IPS-NIHi7 (cell line): ENCODE results near the gene EDARADD.
"Not testable (repeated sequence)": the region's sequence is repeated elsewhere in the genome, so short reads cannot be mapped to it uniquely, and the experiment has no call there.

Experiments
- DNase-seq: peaks from one replicate; pipeline ENCODE4 v3.0.0; 2012; ENCODE audit warnings: mixed read lengths; ENCODE audit errors: extremely low spot score

Gene EDARADD

DNA sequence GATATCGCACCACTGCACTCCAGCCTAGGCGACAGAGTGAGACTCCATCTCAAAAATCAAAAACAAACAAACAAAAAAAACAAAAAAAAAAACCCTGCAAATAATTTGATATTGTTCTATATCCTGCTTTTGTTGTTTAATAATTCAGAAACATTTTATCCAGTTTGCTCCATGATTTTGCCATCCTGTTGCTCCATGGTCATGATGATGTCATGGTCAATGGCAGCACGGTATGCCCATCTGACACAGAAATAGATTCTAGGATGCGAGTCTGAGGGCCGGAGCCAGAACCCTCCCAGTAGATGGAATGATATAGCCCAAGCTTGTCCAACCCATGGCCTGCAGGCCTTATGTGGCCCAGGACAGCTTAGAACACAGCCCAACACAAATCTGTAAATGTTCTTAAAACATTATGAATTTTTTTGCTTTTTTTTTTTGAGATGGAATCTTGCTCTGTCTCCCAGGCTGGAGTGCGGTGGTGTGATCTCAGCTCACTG, 39.8 kb downstream of the EDARADD start:
- no peak for DNase-seq

DNA sequence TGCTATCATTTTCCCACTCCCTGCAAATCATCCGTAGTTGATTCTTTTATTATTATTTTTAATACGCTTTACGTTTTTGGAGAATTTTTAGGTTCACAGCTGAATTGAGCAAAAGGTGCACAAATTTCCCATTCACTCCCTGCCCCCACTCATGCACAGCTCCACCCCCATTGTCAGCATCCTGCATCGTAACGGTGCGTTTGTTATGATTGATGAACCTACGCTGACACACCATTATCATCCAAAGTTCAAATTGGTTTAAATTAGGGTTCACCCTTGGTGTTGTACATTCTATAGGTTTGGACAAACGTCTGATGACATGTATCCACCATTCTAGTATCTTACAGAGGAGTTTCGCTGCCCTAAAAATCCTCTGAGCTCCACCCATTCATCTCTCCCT, 44.5 kb downstream of the EDARADD start:
- no peak for DNase-seq

DNA sequence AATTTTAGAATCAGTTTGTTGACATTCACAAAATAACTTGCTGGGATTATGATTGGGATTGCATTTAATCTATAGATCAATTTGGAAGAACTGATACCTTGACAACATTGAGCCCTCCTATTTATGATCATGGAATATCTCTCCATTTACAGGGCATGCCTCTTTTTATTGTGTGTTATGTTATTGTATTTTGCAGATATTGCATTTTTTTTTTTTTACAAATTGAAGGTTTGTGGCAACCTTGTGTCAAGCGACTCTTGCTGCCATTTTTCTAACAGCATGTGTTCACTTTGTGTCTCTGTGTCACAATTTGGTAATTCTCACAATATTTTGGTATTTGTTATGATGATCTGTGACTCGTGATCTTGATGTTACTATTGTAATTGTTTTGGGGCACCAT, 46.3 kb downstream of the EDARADD start:
- DNase-seq, result no peak

DNA sequence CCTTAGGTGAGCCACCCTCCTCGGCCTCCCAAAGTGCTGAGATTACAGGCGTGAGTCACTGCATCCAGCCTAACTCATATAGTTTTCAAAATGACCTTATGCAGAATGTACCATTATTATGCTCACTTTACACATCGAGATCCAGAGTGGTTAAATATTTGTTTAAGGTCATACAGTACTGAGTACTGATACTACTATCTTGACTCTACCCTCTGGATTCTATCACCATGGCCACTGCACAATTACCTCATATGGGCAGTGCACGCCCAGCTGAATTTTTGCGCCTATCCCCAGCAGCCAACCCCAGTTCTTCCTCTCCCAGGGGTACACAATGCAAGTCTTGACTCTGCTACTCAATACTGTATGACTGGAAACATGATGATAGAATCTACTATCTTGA, 56.7 kb downstream of the EDARADD start:
- no peak for DNase-seq

DNA sequence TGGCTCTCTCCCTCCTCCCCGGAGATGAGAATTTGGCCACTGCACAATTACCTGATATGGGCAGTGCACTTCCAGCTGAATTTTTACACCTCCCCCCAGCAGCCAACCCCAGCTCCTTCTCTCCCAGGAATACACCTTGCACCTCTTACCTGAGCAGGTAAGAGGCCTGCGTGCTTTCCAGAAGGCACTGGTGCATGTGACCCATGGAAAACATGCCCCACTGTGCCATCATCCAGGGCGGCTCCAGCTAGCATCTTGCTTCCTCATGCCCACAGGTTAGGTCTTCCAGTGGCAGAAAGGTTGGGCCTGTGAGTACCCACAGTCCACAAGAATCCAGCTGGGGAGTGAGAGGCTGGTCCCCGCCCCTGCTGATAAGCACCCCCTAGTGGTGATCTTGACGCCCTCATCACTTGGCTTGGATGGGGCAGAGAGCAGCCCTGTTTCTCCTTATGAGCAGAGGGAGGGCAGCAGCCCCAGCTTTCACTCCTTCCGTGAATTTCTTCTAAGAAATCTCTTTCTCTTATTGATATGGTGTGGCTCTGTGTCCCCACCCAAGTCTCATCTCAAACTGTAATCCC, 57.8 kb downstream of the EDARADD start:
- DNase-seq, result peak; percentile 86

DNA sequence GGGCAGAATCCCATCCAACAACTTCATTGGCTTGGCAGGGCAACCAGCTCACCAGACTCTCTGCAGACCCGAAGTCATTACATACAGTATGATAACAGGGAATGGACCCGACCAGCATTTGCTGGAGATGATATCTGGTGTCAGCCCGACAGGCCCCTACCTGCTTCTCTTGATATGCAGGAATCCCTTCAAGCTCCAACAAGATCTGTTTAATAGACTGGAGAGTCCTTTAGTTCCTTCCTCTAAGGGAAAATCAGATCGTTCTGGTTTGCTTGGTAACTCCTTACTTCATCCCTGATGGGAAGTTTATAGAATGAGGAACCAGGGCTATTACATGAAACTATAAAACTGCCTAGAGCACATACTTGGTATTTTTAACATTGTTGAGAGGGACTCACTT, 61.2 kb downstream of the EDARADD start:
- no peak for DNase-seq

DNA sequence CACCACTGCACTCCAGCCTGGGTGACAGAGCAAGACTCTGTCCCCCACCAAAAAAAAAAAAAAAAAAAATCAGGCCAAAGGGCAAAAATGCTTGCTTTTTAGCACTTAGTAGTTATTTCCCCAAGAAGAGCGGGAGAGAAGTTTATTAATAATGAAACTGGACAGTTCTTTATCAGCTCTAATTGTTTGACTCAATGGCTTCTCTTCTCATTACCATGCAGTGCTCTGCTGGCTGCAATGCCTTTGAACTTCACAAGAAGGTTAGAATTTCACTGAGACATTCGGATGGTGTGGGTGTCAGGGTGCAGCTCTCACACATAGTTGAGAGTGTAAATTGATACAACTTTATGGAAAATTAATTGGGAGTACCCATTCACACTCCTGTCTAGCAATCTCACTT, 63.7 kb downstream of the EDARADD start:
- DNase-seq, result no peak

DNA sequence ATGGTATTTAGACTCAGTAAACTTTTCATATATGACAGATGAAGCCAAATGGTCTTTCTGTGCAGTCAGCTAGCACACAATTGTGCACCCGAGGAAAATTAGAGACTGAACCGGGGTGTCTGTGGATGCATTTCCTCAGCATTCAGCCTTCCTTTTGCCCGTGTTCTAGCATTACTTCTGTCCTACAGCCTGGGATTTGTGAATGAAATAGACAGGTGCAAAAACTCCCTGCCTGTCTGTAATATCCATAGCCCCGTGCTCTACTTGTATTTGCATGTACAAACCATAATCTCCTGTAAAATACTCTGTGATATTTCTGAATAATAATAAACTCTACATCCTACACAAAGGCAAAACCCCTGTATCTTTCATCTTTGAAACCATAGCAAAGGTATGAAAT, 64.9 kb downstream of the EDARADD start:
- no peak for DNase-seq

DNA sequence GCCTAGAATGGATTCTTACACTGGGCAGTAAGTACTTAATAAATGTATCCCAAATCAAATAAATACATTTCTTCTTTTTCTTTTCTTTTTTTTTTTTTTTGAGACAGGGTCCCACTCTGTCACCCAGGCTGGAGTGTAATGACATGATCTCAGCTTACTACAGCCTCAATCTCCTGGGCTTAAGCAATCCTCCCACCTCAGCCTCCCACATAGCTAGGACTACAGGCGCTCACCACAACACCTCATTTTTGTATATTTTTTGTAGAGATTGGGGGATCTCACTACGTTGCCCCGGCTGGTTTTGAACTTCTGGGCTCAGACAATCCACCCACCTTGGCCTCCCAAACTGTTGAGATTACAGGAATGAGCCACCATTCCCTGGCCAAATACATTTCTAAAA, 66.0 kb downstream of the EDARADD start:
- DNase-seq, result no peak

DNA sequence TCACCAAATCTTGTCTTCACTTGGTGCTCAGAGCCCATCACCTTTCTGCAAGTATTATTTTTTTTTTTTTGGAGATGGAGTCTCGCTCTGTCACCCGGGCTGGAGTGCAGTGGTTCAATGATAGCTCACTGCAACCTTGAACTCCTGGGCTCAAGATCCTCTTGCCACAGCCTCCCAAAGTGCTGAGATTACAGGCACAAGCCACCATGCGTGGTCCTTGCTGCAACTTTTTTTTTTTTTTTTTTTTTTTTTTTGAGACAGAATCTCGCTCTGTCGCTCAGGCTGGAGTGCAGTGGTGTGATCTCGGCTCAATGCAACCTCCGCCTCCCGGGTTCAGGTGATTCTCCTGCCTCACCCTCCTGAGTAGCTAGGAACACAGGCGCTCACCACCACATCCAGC, 70.1 kb downstream of the EDARADD start:
- not testable (repeated sequence) for DNase-seq

DNA sequence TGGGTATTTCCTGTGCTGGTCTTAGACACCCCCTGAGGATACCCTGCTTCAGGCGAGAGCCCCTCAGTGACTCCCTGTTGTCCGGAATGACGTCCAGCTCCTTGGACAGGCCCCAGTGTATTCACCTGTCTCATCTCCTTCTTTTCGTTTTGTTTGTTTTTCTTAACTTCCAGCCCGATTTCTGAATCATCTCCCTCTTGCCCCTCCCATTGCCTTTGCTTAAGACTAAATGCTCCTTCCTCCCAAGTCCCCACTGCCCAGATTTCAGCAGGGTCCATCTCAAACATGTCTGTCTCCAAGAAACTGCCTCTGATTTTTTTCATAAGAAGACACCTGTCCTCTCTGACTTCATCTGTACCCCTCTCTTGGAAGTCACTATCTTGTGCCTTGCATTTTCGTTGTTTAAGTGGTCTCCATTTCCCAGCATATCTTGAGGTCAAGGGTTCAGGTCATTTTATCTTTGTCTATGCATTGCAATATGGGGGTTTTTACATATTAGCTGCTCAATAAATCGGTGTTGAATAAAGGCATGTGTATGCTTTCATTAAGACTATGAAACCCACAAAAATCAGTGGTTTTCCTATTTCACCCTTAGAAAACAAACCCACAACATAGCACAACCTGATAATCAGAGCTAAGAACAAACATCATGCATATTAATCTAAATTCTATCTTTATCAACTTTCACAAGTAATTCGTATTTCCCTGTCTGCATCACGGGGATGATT, 71.3 kb downstream of the EDARADD start:
- DNase-seq, result no peak

DNA sequence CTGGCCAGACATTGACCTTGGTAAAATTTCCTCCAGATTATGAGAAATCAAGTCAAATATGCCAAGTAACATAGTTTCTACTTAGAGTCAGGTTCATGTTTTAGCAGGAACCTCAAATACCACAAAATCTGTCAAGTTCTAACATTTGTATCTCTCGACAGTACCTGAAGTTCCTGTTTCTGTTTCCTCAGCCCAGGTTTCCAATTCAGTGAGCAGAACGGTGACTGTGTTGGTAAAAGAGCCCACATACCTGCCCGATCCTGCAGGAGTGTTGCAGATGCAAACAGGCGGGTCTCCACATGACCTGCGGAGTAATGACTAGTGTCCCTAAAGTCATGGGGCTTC, 71.8 kb downstream of the EDARADD start:
- no peak for DNase-seq

DNA sequence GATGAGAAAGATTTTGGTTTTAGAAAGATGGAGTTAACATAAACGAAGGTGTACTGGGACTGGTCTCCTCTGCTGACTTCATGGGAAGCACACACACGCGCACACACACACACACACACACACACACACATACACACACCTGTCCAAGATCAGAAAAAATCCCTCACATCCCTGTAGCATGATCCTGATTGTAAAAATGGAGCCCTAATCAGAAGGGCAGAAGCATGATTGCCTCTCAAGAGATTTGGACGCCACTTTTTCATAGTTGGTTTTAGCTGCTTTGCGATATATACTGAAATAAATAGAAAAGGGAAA, 73.2 kb downstream of the EDARADD start:
- DNase-seq, result no peak

DNA sequence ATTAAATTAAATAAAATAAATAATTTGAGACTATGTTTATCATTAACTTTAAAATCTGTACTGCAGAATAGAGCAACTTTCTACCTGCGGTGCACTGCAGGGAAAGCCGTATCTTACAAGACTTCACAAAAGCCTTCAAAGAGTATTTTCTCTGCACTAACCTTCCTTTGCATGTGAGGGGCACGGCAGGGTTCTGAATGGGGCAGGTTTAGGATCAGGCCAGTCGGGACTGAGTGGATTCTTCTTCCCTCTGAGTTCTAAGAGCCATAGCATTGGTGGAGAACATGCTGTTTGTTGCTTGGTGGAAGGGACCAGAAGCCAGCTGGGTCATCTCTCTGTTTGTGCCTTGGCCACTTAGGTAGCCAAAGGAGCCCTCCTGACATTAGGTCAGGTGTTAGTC, 74.5 kb downstream of the EDARADD start:
- DNase-seq, result no peak

DNA sequence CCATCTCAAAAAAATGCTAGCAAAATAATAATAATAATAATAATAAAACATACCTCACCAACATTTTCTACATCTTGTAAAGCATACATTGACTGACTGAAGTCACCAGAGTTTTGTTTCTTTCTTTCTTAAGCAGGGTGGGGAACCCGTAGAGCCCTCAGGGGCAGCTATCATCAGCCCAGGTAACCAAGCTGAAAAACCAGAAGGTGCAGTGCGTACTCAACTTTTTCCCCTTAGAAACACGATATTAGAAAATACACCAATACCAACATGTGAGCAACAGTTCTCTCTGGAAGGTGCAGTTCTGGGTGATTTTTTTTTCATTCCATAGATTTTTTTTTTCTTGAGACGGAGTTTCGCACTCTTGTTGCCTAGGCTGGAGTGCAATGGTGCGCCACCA, 75.4 kb downstream of the EDARADD start:
- no peak for DNase-seq

DNA sequence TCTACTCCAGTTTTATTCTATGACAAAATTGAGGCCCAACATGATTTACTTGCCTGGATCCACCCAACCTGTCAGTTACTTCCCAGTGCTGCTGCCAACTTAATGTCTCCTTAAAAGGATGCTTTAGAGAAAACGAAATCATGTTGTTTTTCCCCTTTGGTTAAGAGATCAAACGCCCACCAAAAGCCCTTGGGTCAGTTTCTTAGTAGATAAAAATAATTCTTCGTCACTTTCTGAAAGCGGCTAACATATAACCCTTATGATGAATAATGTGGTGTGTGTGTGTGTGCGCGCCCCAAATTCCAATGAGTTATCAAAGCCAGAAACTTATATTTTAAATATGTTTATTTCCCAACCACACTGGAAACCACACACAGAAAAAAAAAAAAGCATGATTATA, 77.0 kb downstream of the EDARADD start:
- DNase-seq, result no peak

DNA sequence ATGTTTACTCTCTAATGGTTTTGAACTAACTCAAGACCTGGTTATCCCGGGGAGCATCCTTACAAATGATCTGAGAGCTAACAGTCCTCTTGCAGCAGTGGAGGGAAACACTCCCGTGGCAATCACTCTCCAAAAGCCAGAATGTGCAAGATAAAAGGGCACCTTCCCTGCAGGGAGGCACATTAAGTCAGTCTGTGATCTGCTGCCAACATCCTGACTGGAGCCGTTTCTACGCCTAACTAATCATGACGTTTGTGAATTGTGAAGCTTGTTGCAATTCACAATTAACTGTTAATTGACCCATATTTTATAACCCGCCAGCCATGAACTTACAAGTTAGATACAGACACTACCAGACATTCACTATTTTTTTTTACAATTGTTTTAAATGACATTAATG, 77.6 kb downstream of the EDARADD start:
- DNase-seq, result no peak

DNA sequence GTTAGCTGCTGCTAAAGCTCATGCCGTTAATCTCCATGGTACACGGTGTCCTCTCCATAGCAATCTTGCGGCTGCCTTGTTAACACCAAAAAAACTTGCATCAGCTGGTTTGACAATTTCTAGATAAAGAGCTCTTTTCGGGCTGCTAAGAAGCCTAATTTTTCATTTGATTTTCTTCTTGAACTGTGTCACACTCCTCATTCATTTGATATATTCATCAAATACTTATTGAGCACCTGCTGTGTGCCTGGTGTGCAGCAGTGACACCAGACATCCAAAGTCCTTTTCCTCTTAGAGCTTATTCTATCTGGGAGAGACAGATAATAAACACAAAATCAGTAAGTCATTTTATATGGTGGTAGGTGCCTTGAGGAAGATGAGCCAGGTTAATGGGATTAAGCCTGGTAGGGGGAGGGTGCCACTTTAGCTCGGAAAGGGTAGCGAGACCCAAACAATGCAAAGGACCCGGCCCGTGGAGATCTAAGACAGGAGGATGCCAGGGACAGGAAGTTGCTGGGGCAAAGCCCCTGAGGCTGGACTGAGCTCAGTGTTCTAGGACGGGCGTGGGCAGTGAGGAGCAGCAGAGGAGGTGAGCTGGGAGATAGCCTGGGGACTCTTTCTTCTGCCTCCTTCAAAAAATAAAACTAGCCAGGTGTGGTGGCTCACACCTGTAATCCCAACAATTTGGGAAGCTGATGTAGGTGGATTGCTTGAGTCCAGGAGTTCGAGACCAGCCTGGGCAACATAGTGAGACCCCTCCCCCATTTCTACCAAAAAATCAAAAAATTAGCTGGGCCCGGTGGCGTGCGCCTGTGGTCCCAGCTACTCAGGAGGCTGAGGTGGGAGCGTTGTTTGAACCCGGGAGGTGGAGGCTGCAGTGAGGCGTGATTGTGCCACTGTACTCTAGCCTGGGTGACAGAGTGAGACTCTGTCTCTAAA, 79.0 kb downstream of the EDARADD start:
- DNase-seq, result no peak

DNA sequence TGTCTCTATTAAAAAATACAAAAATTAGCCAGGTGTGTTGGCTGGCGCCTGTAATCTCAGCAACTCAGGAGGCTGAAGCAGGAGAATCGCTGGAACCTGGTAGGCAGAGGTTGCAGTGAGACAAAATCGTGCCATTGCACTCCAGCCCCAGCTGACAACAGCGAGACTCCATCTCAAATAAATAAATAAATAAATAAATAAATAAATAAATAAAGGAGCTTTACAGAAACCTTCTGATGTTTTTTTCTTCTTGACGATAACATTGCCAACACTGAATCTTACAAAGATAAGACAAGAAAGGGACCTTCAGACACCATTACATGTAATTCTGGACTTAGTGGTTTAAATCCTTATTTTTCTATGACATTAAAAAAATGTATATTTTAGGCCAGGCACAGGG, 81.9 kb downstream of the EDARADD start:
- DNase-seq, result no peak

DNA sequence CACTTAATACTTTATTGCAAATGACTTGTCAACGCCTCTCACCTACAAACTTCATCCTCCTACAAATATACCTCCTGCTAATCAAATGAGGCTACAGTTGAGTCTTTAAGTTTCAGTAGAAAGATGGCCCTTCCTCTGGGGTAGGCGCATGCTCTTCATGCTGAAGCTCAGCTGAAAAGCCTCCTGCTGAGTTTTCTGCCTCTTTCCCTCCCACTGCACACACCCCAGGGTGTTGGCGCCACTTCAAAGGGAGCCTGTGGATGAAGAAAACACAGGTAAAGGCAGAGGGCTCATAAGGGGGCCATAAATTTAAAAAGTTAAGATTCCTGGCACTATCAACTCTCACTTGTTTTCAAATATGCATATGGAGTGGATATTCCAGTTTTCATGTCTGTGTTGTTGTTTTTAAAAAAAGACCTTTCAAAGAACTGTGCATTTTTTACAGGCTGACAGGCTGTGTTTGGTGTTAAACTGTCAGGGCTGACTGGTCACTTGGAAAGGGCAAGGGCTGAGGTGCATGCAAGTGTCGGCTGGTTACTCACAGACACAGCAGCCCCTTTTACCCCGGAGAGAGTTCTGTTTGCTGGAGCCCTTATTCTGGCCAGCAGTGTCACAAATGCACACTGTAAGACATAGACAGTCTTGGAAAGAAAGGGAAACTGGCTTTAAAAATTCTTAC, 86.8 kb downstream of the EDARADD start:
- no peak for DNase-seq

DNA sequence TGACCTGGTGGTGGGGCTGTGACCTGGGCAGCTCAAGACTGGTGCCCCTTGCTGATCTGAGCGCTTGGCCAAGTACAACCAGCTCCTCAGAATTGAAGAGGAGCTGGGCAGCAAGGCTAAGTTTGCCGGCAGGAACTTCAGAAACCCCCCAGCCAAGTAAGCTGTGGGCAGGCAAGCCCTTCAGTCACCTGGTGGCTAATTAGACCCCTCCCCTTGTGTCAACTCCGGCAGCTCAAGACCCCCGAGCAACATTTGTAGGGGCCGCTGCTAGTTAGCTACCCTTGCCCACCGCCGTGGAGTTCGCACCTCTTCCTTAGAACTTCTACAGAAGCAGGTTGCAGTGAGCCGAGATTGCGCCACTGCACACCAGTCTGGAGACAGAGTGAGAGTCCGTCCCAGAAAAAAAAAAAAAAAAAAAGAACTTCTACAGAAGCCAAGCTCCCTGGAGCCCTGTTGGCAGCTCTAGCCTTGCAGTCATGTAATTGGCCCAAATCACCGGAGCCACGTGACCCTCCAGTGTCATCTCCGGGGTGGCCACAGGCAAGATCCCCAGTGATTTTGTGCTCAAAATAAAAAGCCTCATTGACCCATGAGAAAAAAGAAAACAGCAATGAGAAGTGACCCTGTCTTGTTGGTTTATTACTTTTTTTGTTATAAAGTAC, 90.4 kb downstream of the EDARADD start:
- no peak for DNase-seq
